HG03558 (cell line): ENCODE measurements around the gene TRIO.
A peak's percentile ranks its signal among the peaks of the same experiment; 100 is the strongest.

Source experiments
- ATAC-seq: cut with Tn5 transposase; IDR thresholded peaks from one replicate; pipeline ENCODE4 v1.9.1; 2021; ENCODE audit warnings: moderate number of reproducible peaks; ENCODE audit not compliant: unreplicated experiment; ENCODE audit errors: extremely low read depth

The TRIO gene

GRCh38 chr5:14121552-14121951, 21.6 kb upstream of the TRIO start:
- ATAC-seq, result no peak

GRCh38 chr5:14122089-14122488, 21.1 kb upstream of the TRIO start:
- no peak for ATAC-seq

GRCh38 chr5:14123551-14123950, 19.6 kb upstream of the TRIO start:
- no peak for ATAC-seq

- no peak for ATAC-seq
Measured at GRCh38 chr5:14123974-14124482, 19.1 kb upstream of the TRIO start.

GRCh38 chr5:14125262-14125661, 17.9 kb upstream of the TRIO start:
- no peak for ATAC-seq

GRCh38 chr5:14127587-14127986, 15.6 kb upstream of the TRIO start:
- ATAC-seq, result no peak

GRCh38 chr5:14128079-14128478, 15.1 kb upstream of the TRIO start:
- no peak for ATAC-seq

GRCh38 chr5:14129123-14129522, 14.0 kb upstream of the TRIO start:
- ATAC-seq, result no peak

GRCh38 chr5:14131855-14132503, 11.2 kb upstream of the TRIO start:
- ATAC-seq, result no peak

- ATAC-seq, result no peak
Measured at GRCh38 chr5:14133394-14133793, 9.7 kb upstream of the TRIO start.

GRCh38 chr5:14134083-14134482, 9.1 kb upstream of the TRIO start:
- no peak for ATAC-seq

GRCh38 chr5:14134771-14135170, 8.4 kb upstream of the TRIO start:
- ATAC-seq, result no peak

- no peak for ATAC-seq
Measured at GRCh38 chr5:14135621-14136020, 7.5 kb upstream of the TRIO start.

- no peak for ATAC-seq
Measured at GRCh38 chr5:14136228-14136627, 6.9 kb upstream of the TRIO start.

- ATAC-seq, result no peak
Measured at GRCh38 chr5:14138608-14139540, 4.3 kb upstream of the TRIO start.

GRCh38 chr5:14141764-14142163, 1.4 kb upstream of the TRIO start:
- no peak for ATAC-seq

- ATAC-seq, result no peak
Measured at GRCh38 chr5:14142202-14142826, 828 bp upstream of the TRIO start.

- ATAC-seq, result peak; percentile 9
Measured at GRCh38 chr5:14143546-14143840, 351 bp downstream of the TRIO start.

- peak; percentile 13 for ATAC-seq
Measured at GRCh38 chr5:14143841-14144585, 871 bp downstream of the TRIO start.

- peak; percentile 54 for ATAC-seq
Measured at GRCh38 chr5:14144586-14145434, 1.7 kb downstream of the TRIO start.
